Keratinocyte (primary cell): Measurements from ENCODE around the gene SMOC1. TPM values are rescaled to one million over a fixed set of nuclear protein-coding genes. Genes with fewer than 3 reads are reported as not detected.

Experiments
- DNase-seq: peaks from one replicate; pipeline ENCODE4 v3.0.0-alpha.2; 2011; ENCODE audit warnings: low read depth, missing footprints, low spot score
- FAIRE-seq: peaks from 2 replicates; lab custom pipeline; 2011; peaks lifted over from hg19 to GRCh38; lab: Jason Lieb, UNC
- H2AFZ ChIP-seq: 2 replicates; pipeline ENCODE4 v1.6.0; 2012; ENCODE audit warnings: low read length, control low read depth, inconsistent platforms; ENCODE audit not compliant: control insufficient read depth
- H3K27ac ChIP-seq: 2 replicates; pipeline ENCODE4 v1.5.1; 2011; ENCODE audit warnings: low read length; ENCODE audit not compliant: control insufficient read depth, insufficient read depth
- H3K27me3 ChIP-seq: 3 replicates; pipeline ENCODE4 v1.6.0; 2011; ENCODE audit warnings: low read length; ENCODE audit not compliant: control insufficient read depth, insufficient read depth; ENCODE audit errors: extremely low read depth
- H3K36me3 ChIP-seq, 2 experiments: 2 replicates in 1 of 2; 3 replicates in 1 of 2; pipeline ENCODE4 v1.5.1; 2011; ENCODE audit warnings: low read length in 2 of 2, mild to moderate bottlenecking in 1 of 2; ENCODE audit not compliant: control insufficient read depth in 2 of 2, insufficient read depth in 2 of 2; ENCODE audit errors: extremely low read depth in 1 of 2
- H3K4me1 ChIP-seq: 3 replicates; pipeline ENCODE4 v1.5.1; 2011; ENCODE audit warnings: low read length; ENCODE audit not compliant: control insufficient read depth, insufficient read depth; ENCODE audit errors: extremely low read depth
- H3K4me2 ChIP-seq: 3 replicates; pipeline ENCODE4 v1.6.0; 2011; ENCODE audit warnings: low read depth, low read length; ENCODE audit not compliant: control insufficient read depth, insufficient read depth; ENCODE audit errors: extremely low read depth
- H3K4me3 ChIP-seq, 3 experiments: fragments of 200-600 bp in 1 of 3; sonication (generic) in 1 of 3; 2 replicates in 2 of 3; 3 replicates in 1 of 3; pipeline ENCODE4 v1.5.1; 2011 to 2016; ENCODE audit warnings: low read length in 3 of 3, mild to moderate bottlenecking in 3 of 3, control low read depth in 2 of 3, inconsistent platforms in 1 of 3, low read depth in 1 of 3, mixed read lengths in 1 of 3, mixed run types in 1 of 3, moderate library complexity in 1 of 3; ENCODE audit not compliant: control insufficient read depth in 2 of 3, insufficient read depth in 2 of 3; ENCODE audit errors: extremely low read depth in 1 of 3
- H3K79me2 ChIP-seq: 2 replicates; pipeline ENCODE4 v1.6.0; 2012; ENCODE audit warnings: low read length; ENCODE audit not compliant: control insufficient read depth, insufficient read depth
- H3K9ac ChIP-seq: 3 replicates; pipeline ENCODE4 v1.6.0; 2011; ENCODE audit warnings: low read length; ENCODE audit not compliant: control insufficient read depth, insufficient read depth; ENCODE audit errors: extremely low read depth
- H3K9me1 ChIP-seq: 3 replicates; pipeline ENCODE4 v1.6.0; 2011; ENCODE audit warnings: low read length; ENCODE audit not compliant: control insufficient read depth, insufficient read depth; ENCODE audit errors: extremely low read depth
- H3K9me3 ChIP-seq: 2 replicates; pipeline ENCODE4 v1.5.1; 2012; ENCODE audit warnings: low read depth, low read length; ENCODE audit not compliant: control insufficient read depth
- H4K20me1 ChIP-seq: 3 replicates; pipeline ENCODE4 v1.6.0; 2011; ENCODE audit warnings: low read length; ENCODE audit not compliant: control insufficient read depth, insufficient read depth; ENCODE audit errors: extremely low read depth
- CTCF ChIP-seq, 3 experiments: IDR thresholded peaks in 1 of 3; conservative IDR thresholded peaks in 1 of 3; optimal IDR thresholded peaks in 1 of 3; 2 replicates in 2 of 3; 3 replicates in 1 of 3; pipeline versions ENCODE3 to v1.5.1; 2011; ENCODE audit warnings: low read length in 3 of 3, mild to moderate bottlenecking in 3 of 3, moderate library complexity in 2 of 3, control low read depth in 1 of 3, inconsistent platforms in 1 of 3; ENCODE audit not compliant: insufficient read depth in 2 of 3; ENCODE audit errors: extremely low read depth in 1 of 3
- EZH2 ChIP-seq: IDR thresholded peaks from one replicate; pipeline ENCODE4 v1.6.1; 2012; ENCODE audit warnings: inconsistent platforms, mild to moderate bottlenecking, low read length, moderate library complexity
- dilution Hi-C: fragments of 300-500 bp; cut with MboI; formaldehyde crosslinking; loops from one replicate; pipeline ENCODE4 v1.7.0; 2020; ENCODE audit warnings: low sequenced_read_pairs; ENCODE audit not compliant: extremely low pct_ligation_motif_present
- polyA plus RNA-seq, 5 experiments: library from polyadenylated mRNA; depleted of rRNA in 3 of 5; stranded (reverse) in 3 of 5; stranded (forward) in 1 of 5; unstranded in 1 of 5; fragments of >200 nt; gene quantifications; 1 replicate in 1 of 5; 2 replicates in 3 of 5; 3 replicates in 1 of 5; pipeline versions ENCODE4 v1.2.1 to v1.2.3, GENCODE V29; 2011 to 2012; ENCODE audit warnings: missing spikeins in 2 of 5, low read depth in 1 of 5, low replicate concordance in 1 of 5

SMOC1 gene
- polyA plus RNA-seq, 1 donor (not counting 4 experiments of a cell fraction or from before 2014, with no cell fraction given), result 6.0 TPM

DNA sequence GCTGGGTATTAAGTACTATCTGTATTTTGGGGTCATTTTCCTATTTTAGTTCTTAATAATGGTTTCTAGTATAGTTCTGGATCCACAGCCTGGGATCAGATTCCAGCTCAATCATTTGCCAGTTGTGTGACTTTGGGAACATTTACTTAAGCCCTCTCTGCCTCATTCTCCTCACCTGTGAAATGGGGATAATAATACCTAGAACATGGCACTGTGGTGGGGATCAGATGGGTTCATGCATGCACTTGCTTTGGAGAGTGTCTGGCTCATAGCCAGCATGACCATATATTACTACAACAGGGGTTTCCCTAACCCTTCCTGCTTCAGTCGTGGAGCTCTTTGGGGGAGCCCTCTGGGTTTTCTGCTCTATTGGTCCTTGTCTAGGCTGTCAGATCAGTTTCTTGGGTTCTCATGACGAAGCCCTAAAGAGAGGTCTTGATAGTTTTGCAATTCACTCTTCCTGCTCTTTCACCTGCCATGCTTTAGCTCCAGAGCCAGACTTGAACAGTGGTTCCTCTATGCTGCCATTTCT, 34.1 kb upstream of the SMOC1 start:
- no peaks in the 10 kb centered on the region for H3K79me2 ChIP-seq
- H2AFZ ChIP-seq, result no peak overlapping the region
- dilution Hi-C loops, result no loop called here
- no peaks in the 10 kb centered on the region for H3K36me3 ChIP-seq
- H3K4me1 ChIP-seq, result no peaks in the 10 kb centered on the region
- no peaks in the 10 kb centered on the region for H4K20me1 ChIP-seq
- FAIRE-seq (no peak), DNase-seq (no peak)
- no peak overlapping the region for H3K4me3 ChIP-seq
- no peak overlapping the region for H3K27ac ChIP-seq
- H3K9me3 ChIP-seq, result no peaks in the 10 kb centered on the region
- H3K9me1 ChIP-seq, result no peaks in the 10 kb centered on the region
- no peak overlapping the region for H3K4me2 ChIP-seq
- H3K9ac ChIP-seq, result no peak overlapping the region
- peaks cover 11% of the 10 kb centered on the region for H3K27me3 ChIP-seq
- TF ChIP-seq EZH2 (no peak), CTCF (optimal IDR thresholded peaks at IDR 0.05 in 1 of 3, IDR thresholded peaks at IDR 0.05 in 1 of 3, conservative IDR thresholded peaks at IDR 0.05 in 1 of 3; ENCODE audit: extremely low read depth in 1 of 3, insufficient read depth in 2 of 3, low read length in 3 of 3) (no peak)

GRCh38 chr14:69845787-69846186, 33.4 kb upstream of the SMOC1 start:
- no peak overlapping the region for H2AFZ ChIP-seq
- no peak for DNase-seq
- H3K4me3 ChIP-seq, result no peak overlapping the region
- dilution Hi-C loops, result no loop called here
- H3K9me1 ChIP-seq, result no peaks in the 10 kb centered on the region
- no peaks in the 10 kb centered on the region for H4K20me1 ChIP-seq
- peaks cover 11% of the 10 kb centered on the region for H3K27me3 ChIP-seq
- no peak for FAIRE-seq
- H3K4me2 ChIP-seq, result no peak overlapping the region
- TF ChIP-seq EZH2 (no peak), CTCF (optimal IDR thresholded peaks at IDR 0.05 in 1 of 3, IDR thresholded peaks at IDR 0.05 in 1 of 3, conservative IDR thresholded peaks at IDR 0.05 in 1 of 3; ENCODE audit: extremely low read depth in 1 of 3, insufficient read depth in 2 of 3, low read length in 3 of 3) (no peak)
- H3K27ac ChIP-seq, result no peak overlapping the region
- no peaks in the 10 kb centered on the region for H3K79me2 ChIP-seq
- no peaks in the 10 kb centered on the region for H3K9me3 ChIP-seq
- no peaks in the 10 kb centered on the region for H3K4me1 ChIP-seq
- no peak overlapping the region for H3K9ac ChIP-seq
- no peaks in the 10 kb centered on the region for H3K36me3 ChIP-seq
